ENCODE data around the gene GLIPR2.

DNA sequence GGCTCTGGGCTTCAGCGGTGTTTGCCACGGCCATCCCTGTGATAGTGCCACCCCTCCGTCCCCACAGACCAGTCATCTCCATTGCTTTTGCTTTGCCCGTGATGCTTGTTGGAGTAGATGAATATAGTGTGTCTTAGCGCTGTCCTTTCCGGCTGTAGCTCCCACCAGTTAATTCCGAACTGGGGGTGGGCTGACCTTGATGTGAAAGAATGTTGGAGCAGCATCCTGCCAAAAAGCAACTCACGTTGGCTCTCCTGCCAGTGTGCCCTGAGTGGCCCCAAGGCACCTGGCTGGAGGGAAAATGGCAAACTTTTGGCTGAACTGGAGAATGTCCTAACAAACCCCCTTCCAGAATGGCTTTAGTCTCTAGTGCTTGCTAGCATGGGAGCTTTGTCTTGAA, 74.2 kb downstream of the GLIPR2 start:
- TF ChIP-seq, protein P1, sequence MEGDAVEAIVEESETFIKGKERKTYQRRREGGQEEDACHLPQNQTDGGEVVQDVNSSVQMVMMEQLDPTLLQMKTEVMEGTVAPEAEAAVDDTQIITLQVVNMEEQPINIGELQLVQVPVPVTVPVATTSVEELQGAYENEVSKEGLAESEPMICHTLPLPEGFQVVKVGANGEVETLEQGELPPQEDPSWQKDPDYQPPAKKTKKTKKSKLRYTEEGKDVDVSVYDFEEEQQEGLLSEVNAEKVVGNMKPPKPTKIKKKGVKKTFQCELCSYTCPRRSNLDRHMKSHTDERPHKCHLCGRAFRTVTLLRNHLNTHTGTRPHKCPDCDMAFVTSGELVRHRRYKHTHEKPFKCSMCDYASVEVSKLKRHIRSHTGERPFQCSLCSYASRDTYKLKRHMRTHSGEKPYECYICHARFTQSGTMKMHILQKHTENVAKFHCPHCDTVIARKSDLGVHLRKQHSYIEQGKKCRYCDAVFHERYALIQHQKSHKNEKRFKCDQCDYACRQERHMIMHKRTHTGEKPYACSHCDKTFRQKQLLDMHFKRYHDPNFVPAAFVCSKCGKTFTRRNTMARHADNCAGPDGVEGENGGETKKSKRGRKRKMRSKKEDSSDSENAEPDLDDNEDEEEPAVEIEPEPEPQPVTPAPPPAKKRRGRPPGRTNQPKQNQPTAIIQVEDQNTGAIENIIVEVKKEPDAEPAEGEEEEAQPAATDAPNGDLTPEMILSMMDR (IDR thresholded peaks at IDR 0.05), result no peak
- TF ChIP-seq POLR2AphosphoS5 (IDR thresholded peaks at IDR 0.05), result no peak
